Measurements from ENCODE around the gene CCDC33.

GRCh38 chr15:74383286-74383685, 147.2 kb downstream of the CCDC33 start:
- TF ChIP-seq, protein P1, sequence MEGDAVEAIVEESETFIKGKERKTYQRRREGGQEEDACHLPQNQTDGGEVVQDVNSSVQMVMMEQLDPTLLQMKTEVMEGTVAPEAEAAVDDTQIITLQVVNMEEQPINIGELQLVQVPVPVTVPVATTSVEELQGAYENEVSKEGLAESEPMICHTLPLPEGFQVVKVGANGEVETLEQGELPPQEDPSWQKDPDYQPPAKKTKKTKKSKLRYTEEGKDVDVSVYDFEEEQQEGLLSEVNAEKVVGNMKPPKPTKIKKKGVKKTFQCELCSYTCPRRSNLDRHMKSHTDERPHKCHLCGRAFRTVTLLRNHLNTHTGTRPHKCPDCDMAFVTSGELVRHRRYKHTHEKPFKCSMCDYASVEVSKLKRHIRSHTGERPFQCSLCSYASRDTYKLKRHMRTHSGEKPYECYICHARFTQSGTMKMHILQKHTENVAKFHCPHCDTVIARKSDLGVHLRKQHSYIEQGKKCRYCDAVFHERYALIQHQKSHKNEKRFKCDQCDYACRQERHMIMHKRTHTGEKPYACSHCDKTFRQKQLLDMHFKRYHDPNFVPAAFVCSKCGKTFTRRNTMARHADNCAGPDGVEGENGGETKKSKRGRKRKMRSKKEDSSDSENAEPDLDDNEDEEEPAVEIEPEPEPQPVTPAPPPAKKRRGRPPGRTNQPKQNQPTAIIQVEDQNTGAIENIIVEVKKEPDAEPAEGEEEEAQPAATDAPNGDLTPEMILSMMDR (conservative IDR thresholded peaks at IDR 0.05; ENCODE audit: low read depth in 2 of 2) = no peak
- TF ChIP-seq EZH2 (IDR thresholded peaks at IDR 0.05; ENCODE audit: low read depth, unreplicated experiment) = no peak
- TF ChIP-seq EZH2phosphoT487 (IDR thresholded peaks at IDR 0.05; ENCODE audit: unreplicated experiment) = no peak
- no peak for TF ChIP-seq POLR2AphosphoS5 (IDR thresholded peaks at IDR 0.05; ENCODE audit: low read depth)
- TF ChIP-seq CREB1 (CRISPR knock-in tag; IDR thresholded peaks at IDR 0.05; ENCODE audit: low read depth) = no peak
- no peak for TF ChIP-seq REST (IDR thresholded peaks at IDR 0.05; ENCODE audit: unreplicated experiment)
- TF ChIP-seq JUNB (IDR thresholded peaks at IDR 0.05; ENCODE audit: unreplicated experiment) = no peak
- TF ChIP-seq ZNF331 (CRISPR knock-in tag; IDR thresholded peaks at IDR 0.05; ENCODE audit: low read depth) = no peak

Data from GM23338 (cell line).